Activated gamma-delta T cell treated with Interleukin-2 at 50 U/mL for 16 hours (primary cell): Measurements from ENCODE around the gene FRS2.
"Not testable (repeated sequence)": the region's sequence is repeated elsewhere in the genome, so short reads cannot be mapped to it uniquely, and the experiment has no call there.

Experiments used
- DNase-seq: peaks from one replicate; pipeline ENCODE4 v3.0.0-alpha.2; 2020

The FRS2 gene

GRCh38 chr12:69470189-69471075 lies at the start of gene FRS2:
Gene FRS2 (plus strand): TSS chr12:69470388. CDS start chr12:69569031, 98,643 bp downstream.
- peak; percentile 80 for DNase-seq

- DNase-seq = no peak
Observed at GRCh38 chr12:69421548-69421947, 48.6 kb upstream of the FRS2 start.

- DNase-seq = no peak
Observed at GRCh38 chr12:69423037-69423905, 46.9 kb upstream of the FRS2 start.

- DNase-seq = no peak
Observed at GRCh38 chr12:69425417-69425816, 44.8 kb upstream of the FRS2 start.

- DNase-seq = no peak
Observed at GRCh38 chr12:69428351-69429073, 41.7 kb upstream of the FRS2 start.

- DNase-seq = no peak
Observed at GRCh38 chr12:69430942-69431590, 39.1 kb upstream of the FRS2 start.

GRCh38 chr12:69431591-69432222 lies 38.5 kb upstream of the FRS2 start:
- DNase-seq = no peak

GRCh38 chr12:69433653-69434052 lies 36.5 kb upstream of the FRS2 start:
- DNase-seq = no peak

- DNase-seq = no peak
Observed at GRCh38 chr12:69435644-69436043, 34.5 kb upstream of the FRS2 start.

GRCh38 chr12:69437073-69437472 lies 33.1 kb upstream of the FRS2 start:
- no peak for DNase-seq

- no peak for DNase-seq
Observed at GRCh38 chr12:69438539-69438938, 31.6 kb upstream of the FRS2 start.

- DNase-seq = no peak
Observed at GRCh38 chr12:69440016-69440415, 30.2 kb upstream of the FRS2 start.

- no peak for DNase-seq
Observed at GRCh38 chr12:69440886-69441285, 29.3 kb upstream of the FRS2 start.

GRCh38 chr12:69442894-69443293 lies 27.3 kb upstream of the FRS2 start:
- no peak for DNase-seq

GRCh38 chr12:69443916-69444315 lies 26.3 kb upstream of the FRS2 start:
- DNase-seq = no peak

GRCh38 chr12:69447892-69448291 lies 22.3 kb upstream of the FRS2 start:
- no peak for DNase-seq

GRCh38 chr12:69452598-69453132 lies 17.5 kb upstream of the FRS2 start:
- DNase-seq = not testable (repeated sequence)

- no peak for DNase-seq
Observed at GRCh38 chr12:69456239-69456638, 13.9 kb upstream of the FRS2 start.

GRCh38 chr12:69457433-69457832 lies 12.8 kb upstream of the FRS2 start:
- no peak for DNase-seq

GRCh38 chr12:69459477-69459876 lies 10.7 kb upstream of the FRS2 start:
- DNase-seq = no peak

- DNase-seq = no peak
Observed at GRCh38 chr12:69464428-69464827, 5.8 kb upstream of the FRS2 start.

GRCh38 chr12:69466867-69467266 lies 3.3 kb upstream of the FRS2 start:
- DNase-seq = no peak
